ENCODE results near the gene ECD.
"Not testable (repeated sequence)": the region's sequence is repeated elsewhere in the genome, so short reads cannot be mapped to it uniquely, and the experiment has no call there.

ECD gene

DNA sequence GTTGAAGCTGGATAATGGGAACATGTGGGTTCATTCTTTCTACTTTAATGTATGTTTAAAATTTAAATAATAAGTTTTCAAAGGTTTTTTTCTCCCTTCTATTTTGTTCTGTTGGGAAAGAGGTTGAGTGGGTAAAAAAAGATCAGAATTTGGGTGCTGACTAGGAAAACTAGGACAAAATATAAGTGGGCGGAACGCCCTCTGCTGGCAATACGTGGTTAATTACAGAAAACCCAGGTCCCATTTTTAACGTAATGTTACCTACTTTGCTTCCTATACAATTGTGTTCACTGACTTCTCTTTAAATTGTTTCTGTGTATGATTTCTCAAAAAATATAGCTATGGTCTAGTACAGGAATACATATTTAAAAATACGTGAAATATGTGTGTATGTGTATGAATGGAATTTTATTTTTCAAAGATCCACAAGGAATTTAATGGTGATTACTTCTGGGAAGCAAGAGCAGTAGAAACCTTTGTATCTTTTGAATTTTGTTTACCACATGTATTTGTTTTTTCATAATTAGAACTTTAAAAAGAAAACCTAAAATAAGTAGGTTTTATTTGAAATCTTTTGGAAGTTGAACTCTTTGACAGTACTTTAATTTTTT, 8.7 kb downstream of the ECD start:
- peak; percentile 79 for DNase-seq (ENCODE audit: low spot score)

DNA sequence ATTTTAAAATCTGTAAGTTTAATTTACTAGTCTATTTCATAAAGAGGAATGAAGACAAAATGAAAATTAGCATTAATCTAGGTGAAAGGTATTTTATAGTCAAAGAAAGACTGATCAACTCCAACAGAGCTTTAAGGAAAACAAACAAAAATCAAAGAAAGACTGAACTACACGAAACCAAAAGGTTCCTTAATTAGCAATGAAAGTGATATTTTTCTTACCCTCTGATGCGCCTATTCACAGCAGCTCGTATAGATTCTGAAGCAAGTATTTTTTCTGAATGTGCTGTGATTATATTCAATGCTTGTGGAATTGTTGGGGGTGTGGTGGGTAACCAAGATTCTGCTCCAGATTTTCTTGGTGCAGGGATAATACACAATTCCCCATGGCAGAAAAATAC, 11.8 kb downstream of the ECD start:
- DNase-seq (ENCODE audit: low spot score) = no peak

DNA sequence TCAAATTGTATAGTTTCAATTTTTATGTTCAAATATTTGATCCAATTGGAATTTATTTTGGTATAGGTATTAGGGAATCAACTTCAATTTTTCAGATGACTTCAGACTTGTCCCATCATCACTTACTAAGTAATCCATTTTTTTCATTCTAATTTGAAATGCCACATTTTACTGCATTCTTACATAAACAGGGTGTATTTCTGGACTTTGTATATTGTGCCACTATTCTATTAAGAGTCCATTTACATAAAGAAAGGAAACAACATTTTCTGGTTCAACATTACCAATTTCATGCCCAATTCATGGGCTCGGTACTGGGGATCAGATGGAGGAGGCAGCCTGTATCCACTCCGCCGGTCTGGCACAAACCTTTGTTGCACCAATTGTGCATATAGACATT, 15.8 kb downstream of the ECD start:
- no peak for DNase-seq (ENCODE audit: low spot score)

DNA sequence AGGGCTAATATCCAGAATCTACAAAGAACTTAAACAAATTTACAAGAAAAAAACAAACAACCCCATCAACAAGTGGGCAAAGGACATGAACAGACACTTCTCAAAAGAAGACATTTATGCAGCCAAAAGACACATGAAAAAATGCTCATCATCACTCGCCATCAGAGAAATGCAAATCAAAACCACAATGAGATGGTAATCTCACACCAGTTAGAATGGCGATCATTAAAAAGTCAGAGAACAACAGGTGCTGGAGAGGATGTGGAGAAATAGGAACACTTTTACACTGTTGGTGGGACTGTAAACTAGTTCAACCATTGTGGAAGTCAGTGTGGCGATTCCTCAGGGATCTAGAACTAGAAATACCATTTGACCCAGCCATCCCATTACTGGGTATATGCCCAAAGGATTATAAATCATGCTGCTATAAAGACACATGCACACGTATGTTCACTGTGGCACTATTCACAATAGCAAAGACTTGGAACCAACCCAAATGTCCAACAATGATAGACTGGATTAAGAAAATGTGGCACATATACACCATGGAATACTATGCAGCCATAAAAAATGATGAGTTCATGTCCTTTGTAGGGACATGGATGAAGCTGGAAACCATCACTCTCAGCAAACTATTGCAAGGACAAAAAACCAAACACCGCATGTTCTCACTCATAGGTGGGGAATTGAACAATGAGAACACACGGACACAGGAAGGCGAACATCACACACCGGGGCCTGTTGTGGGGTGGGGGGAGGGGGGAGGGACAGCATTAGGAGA, 17.0 kb downstream of the ECD start:
- not testable (repeated sequence) for DNase-seq (ENCODE audit: low spot score)

DNA sequence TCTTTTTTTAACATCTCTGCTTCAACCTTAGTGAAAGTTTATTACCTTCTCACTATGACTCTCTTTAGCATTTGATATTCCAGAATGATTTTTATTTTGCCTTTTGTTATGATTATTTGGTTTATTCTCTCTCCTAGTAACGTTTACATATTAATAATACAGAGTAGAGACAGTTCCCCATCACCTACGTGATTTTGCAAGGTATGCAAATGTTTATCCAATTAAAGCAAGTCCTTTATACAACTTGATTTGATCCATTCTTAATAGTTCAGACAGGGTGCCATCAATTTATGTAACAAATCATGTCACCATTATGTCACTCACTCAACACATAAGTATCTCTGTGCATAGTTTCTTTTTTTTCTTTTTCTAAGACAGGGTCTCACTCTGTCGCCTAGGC, 26.2 kb downstream of the ECD start:
- no peak for DNase-seq (ENCODE audit: low spot score)

DNA sequence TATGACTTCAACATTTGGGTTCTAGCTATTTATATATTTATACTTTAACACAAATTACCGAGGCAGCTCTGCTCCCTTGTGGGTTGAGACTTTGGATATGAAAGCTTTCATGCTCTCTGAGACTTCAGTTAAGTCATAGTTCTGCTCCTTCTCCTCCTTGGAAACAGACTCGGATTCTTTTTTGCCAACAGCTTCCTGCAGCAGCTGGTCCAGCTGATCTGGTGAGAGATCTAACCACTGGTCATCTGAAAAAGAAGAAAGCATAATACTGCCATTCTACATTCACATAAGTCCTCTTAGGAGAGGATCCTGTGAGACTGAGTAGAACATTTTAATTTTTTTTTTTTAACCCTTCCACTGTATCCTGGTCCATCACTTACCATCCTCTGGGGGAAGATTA, 28.6 kb downstream of the ECD start:
- no peak for DNase-seq (ENCODE audit: low spot score)

DNA sequence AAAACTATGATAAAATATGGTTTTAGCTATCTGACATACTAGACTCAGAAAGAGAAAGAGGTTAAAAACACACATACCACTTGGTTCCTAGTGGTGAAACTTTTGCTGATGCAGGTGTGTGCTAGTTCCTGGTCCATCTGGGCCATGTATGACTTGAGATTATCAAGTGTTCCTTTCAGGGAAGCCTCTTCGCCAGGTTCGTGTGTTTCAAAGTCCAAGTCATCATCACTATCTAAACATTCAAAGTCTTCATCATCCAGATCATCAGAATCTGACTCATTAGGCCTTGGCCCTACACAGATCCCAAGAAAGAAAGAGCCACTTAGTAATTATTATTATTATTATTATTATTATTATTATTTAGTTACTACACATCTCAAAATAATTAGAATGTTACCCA, 31.2 kb downstream of the ECD start:
- DNase-seq (ENCODE audit: low spot score) = no peak

DNA sequence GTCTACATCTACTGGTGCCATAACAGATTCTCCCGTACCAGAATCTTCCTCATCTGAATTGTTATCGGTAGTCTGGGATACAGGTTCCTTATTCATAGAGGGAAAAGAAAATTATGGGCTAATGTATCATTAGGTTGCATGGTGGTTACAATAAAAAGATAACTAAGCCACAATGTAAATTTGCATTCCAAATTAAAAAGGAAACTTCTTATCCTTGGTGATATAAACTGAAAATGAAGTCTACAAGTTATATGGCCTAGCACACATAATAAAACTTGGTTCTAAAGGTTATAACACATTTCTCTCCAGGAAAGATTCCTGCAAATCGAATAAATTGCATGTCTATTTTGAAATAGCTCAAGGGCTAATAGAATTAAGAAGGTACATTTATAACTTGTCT, 33.1 kb downstream of the ECD start:
- no peak for DNase-seq (ENCODE audit: low spot score)

DNA sequence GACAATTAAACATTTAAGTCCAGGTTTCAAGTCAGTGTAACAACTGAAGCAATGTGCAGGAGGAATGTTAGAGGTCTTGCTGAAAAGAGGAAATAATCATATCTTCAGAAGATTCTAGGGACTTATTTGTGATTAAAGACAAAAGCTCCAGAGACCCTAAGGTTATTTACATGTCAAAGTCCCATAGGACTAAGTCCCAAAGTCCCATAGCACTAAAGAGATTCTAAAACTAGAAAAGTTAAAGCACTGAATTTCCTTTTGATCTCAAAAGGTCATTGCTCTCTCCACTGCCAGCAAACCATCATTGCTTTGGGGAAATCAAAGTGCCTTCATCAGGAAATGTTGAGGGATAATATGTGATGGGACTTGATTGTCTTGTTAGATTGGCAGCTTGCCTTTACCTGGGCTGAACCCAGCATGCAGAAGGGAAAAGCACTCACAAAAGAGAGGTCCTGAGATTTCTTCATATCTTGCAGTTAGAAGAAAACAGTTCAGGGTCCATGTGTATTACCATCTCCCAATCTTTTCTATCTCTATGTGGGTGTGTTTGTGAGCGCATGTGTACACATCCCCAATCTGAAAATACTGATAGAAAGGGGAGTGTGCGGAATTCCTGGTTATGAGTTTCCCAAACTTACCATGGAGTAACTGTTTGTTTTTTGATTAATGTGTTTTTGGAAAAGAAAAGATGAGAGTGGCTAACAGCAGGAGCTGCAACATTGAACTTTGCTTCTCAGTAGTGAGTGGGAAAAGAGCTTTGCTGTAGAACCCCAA, 35.7 kb downstream of the ECD start:
- no peak for DNase-seq (ENCODE audit: low spot score)

DNA sequence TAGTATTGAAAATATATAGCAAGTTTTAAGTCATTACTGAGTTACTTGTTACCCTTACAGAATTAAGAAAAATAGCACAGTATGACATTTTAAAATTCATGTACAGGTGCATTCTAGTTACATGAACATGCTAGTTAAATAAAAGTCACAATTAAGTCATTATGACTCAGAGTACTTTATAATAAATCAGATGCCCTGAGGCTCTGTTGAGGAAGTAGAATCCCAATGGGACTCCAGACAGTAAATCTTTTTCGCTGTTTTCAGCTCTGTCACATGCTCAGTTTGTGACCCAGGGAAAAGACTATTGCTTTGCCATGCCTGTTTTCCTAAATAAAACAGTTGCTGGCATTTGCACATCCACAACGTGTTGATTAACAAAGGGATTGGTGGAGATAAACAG, 36.5 kb downstream of the ECD start:
- no peak for DNase-seq (ENCODE audit: low spot score)

DNA sequence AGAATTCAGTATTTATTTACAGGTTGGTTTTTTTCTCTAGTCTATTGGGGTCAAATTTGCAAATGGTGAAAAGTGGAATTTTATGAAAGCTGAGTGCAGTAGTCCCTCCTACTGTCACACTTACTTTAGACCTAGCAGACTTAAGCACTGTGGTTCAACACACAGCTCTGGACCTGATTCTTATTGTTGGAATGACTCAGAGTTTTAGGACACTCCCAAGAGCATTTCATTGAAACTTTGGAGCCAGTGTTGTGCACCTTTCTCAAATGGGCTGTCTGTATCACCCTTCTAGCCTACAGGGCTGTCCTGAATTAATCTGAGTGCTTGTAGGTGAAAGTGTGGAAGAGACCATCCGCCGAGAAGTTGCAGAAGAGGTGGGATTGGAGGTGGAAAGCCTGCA, 41.5 kb downstream of the ECD start:
- no peak for DNase-seq (ENCODE audit: low spot score)

DNA sequence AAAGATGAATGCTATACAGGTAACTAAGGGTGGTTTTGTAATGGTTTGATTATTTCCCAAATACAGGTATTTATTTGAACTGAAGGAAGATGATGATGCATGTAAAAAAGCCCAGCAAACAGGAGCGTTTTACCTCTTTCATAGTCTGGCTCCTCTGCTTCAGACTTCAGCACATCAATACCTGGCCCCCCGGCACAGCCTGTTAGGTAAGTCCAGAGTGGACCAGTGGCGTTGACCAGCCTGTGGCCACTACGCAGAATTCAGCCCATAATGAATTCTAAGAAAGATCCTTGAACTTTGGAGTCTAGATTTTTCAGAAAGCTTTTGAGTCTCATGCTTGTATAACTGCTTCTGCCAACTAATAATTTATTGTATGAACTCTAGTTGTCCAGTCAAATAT, 47.9 kb downstream of the ECD start:
- no peak for DNase-seq (ENCODE audit: low spot score)

DNA sequence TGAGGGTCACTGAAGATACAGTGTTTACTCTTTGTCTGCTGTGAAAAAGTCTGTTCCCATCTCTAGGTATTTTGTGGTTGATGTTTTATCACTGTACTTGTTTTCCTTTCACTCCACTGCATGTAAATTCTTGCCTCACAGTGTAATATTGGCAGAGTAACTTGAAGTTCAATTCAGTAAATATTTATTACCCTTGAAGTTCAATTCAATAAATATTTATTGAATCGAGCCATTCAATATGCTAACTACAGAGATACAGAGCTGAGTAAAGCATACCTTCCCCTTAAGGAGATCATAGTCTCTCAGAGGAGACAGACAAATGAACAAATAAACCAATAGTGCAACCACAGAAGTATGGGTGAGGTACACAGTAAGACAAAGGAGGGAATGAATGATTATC, 48.4 kb downstream of the ECD start:
- no peak for DNase-seq (ENCODE audit: low spot score)

DNA sequence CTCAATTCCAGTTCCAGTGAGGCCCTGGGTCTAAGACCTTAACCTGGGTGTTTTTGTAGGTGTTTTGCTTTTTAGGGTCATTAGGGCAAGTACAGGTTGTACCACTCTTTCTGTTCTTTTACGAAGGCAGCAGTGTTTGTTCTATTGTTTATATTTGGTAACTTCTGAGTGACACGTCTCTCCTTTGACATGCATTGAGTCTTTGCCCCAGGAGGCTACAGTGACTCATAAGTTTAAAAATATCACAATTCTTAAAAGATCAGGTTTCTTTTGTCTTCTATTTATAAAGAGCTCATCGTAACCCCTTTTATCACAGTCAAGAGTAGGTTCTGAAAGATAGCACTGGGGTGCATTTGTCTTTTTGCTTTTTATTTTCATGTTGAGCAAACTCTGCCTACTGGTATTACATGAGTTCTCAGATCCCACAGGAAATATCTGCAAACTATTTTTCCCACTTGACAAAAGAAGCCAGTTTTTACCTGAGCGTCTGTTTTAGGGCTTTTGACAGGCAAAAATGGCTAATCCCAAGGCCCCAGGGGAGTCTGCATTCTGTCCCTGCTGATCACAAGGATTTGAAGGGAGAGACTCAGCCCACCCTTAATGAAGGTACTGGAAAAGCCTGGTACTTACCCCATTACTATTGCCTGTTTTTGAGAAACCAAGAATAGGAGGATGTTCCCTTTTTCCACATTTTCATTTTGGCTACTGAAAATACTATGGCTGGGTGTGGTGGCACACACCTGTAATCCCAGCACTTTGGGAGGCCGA, 49.6 kb downstream of the ECD start:
- DNase-seq (ENCODE audit: low spot score) = no peak

DNA sequence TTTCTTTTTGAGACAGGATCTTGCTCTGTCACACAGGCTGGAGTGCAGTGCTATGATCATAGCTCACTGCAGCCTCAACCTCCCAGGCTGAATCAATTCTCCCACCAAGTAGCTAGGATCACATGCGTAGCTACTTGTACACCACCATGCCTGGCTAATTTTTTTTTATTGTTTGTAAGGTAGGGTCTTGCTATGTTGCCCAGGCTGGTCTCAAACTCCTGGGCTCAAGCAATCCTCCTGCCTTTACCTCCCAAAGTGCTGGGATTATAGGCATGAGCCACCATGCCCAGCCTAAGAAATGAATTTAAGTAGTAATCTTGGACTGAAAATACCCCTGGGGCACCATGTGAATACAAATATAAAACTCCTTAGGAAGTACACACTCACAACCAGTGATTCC, 51.8 kb downstream of the ECD start:
- DNase-seq (ENCODE audit: low spot score) = no peak

DNA sequence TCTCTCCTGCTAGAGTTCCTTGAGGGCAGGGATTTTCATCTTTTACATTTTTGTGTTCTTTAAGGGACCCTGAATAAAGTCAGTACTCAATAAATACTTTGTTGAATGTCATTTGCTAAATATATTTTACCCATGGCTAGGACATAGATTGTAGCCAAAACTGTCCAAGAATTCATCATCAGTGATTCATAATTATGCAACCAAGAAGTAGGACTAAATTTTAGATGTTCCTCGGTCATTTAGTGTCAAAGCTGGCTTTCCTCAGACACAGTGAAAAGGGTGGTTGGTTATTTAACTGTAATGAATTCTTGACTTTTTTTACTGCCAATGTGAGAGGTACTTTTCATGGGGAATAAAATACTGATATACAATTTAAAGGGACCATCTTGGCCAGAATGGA, 54.3 kb downstream of the ECD start:
- DNase-seq (ENCODE audit: low spot score) = no peak

DNA sequence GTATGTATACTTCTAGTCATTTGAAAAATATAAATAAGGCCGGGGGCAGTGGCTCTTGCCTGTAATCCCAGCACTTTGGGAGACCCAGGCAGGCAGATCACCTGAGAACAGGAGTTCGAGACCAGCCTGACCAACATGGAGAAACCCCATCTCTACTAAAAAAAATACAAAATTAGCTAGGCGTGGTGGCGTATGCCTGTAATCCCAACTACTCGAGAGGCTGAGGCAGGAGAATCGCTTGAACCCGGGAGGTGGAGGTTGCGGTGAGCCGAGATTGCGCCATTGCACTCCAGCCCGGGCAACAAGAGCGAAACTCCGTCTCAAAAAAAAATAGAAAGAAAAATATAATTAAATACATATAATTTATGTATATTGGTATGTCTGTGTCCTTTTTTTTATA, 55.8 kb downstream of the ECD start:
- not testable (repeated sequence) for DNase-seq (ENCODE audit: low spot score)

DNA sequence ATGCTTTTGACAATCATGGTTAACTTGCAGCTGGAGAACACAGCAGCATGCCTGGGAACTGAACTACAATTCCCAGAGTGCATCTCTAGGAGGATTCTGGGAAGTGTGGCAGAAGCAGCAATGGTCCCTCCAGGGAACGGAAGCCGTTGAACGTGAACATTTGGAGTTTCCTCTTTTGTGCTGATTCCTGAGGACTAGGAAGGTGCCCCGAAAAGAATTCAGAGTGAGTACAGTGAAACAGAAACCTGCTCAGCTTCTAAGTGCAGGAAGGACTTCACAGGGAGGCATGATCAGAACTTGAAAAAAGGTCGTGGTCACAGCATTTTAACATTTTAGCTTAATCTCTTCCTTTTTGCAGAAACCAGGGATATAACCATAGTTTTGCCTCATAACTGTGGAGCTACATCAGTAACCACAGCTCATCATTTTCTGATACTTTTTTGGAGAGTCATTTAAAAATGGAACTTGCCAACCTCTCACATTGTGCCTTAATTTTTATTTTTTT, 57.4 kb downstream of the ECD start, which contains the start of gene NUDT13:
Gene NUDT13, plus strand, starts transcription at position 111 of the 505 bp plus-strand sequence. CDS start 3,911 bp downstream, outside the sequence.
- DNase-seq (ENCODE audit: low spot score) = peak; percentile 88

DNA sequence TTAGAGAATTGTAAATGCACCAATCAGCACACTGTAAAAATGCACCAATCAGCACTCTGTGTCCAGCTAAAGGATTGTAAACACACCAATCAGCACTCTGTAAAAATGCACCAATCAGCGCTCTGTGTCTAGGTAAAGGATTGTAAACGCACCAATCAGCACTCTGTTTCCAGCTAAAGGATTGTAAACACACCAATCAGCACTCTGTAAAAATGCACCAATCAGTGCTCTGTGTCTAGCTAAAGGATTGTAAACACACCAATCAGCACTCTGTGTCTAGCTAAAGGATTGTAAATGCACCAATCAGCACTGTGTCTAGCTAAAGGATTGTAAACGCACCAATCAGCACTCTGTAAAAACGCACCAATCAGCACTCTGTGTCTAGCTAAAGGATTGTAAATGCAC, 58.6 kb downstream of the ECD start:
- DNase-seq (ENCODE audit: low spot score) = not testable (repeated sequence)

DNA sequence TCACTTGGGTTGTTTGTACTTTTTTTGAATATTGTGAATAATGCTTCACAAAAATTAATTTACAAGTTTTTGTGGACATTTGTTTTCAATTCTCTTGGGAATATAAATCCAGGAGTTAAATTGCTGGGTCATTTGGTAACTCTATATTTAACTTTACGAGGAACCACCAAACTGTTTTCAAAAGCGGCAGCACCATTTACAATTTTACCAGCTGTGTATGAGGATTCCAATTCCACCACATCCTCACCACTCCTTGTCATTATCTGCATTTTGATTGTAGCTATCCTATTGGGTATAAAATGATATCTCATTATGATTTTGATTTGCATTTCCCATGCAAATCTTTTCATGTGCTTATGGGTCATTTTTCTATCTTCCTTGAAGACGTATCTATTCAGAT, 61.5 kb downstream of the ECD start:
- DNase-seq (ENCODE audit: low spot score) = no peak

DNA sequence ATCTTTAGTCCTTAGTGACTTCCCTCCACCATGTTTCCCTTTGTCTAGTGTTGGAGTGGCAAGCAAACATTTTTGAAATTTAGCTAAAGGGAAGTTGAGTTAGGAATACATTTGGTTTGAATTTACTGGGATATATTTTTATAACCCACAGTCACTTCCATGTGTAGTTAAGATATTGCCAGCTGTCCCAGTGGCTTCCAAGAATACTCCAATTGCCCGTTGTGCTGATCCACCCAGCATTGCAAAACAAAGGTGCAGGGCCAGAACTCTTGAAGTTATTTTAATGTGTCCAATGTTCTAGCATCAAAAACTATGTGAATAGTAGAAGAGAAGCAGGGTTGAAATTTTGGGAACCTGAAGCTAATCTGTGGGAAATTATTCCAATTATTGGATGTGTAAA, 68.7 kb downstream of the ECD start:
- no peak for DNase-seq (ENCODE audit: low spot score)

DNA sequence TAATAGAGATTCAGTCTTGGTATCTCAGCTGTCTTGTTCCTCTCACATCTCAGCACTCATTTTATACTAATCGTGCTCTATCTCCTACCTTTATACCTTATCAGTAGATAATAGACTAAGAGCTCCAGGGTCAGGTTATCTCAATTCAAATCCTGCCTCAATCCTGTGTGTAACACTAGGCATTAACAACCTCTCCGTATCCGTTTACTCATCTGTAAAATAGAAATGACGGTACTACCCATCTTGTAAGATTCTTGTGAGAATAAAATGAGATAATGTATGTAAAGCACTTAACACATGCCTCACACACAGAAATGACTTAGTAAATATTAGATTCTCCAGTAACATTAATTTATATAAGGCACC, 70.5 kb downstream of the ECD start:
- no peak for DNase-seq (ENCODE audit: low spot score)
